WTC11 (cell line): Measurements from ENCODE around the gene BICD1. TPM values are rescaled to one million over a fixed set of nuclear protein-coding genes. Genes with fewer than 3 reads are reported as not detected.
A peak's percentile ranks its signal among the peaks of the same experiment; 100 is the strongest.

Experiments used
- ATAC-seq: fragments of 200-7000 bp; cut with Tn5 transposase; 2 replicates; pipeline ENCODE4 v1.10.0; 2021; ENCODE audit warnings: mild to moderate bottlenecking, moderate library complexity
- CTCF ChIA-PET: fragments of 300-600 bp; sonication (Branson Sonifier 250); formaldehyde crosslinking; loops from one replicate; lab custom pipeline; 2021; ENCODE audit warnings: antibody characterized with exemption; lab: Charles Lee
- POLR2A ChIA-PET: fragments of 350-600 bp; sonication (Branson Sonifier 250); formaldehyde crosslinking; loops from one replicate; lab custom pipeline; 2021; ENCODE audit warnings: antibody characterized with exemption; lab: Charles Lee
- DNase-seq: peaks from one replicate; pipeline ENCODE4 v3.0.0; 2021; ENCODE audit warnings: low spot score
- H3K27ac Mint-ChIP-seq: 2 replicates; pipeline ENCODE4 v1.8.0; 2021; ENCODE audit warnings: mixed read lengths
- H3K27me3 Mint-ChIP-seq: 2 replicates; pipeline ENCODE4 v1.8.0; 2021; ENCODE audit warnings: low read depth, mild to moderate bottlenecking, moderate library complexity, mixed read lengths
- H3K36me3 Mint-ChIP-seq: 2 replicates; pipeline ENCODE4 v1.8.0; 2021; ENCODE audit warnings: mixed read lengths
- H3K4me1 Mint-ChIP-seq: 2 replicates; pipeline ENCODE4 v1.8.0; 2022; ENCODE audit warnings: mixed read lengths
- H3K4me3 Mint-ChIP-seq: 2 replicates; pipeline ENCODE4 v1.8.0; 2021; ENCODE audit warnings: mild to moderate bottlenecking, moderate library complexity, mixed read lengths
- H3K9me3 Mint-ChIP-seq: 2 replicates; pipeline ENCODE4 v1.8.0; 2021; ENCODE audit warnings: mixed read lengths
- CBFB ChIP-seq: sonication (generic); formaldehyde crosslinking; IDR thresholded peaks from 2 replicates; pipeline ENCODE4 v1.8.1; 2022; ENCODE audit warnings: mild to moderate bottlenecking, low read depth, missing genetic modification reagents
- FOXJ3 ChIP-seq: sonication (generic); formaldehyde crosslinking; IDR thresholded peaks from 2 replicates; pipeline ENCODE4 v1.9.0; 2021; ENCODE audit warnings: missing genetic modification reagents, mild to moderate bottlenecking, borderline replicate concordance
- FOXP1 ChIP-seq: sonication (generic); formaldehyde crosslinking; IDR thresholded peaks from 2 replicates; pipeline ENCODE4 v1.8.0; 2022; ENCODE audit warnings: missing genetic modification reagents, mild to moderate bottlenecking, moderate library complexity, borderline replicate concordance
- FOXP4 ChIP-seq: sonication (generic); formaldehyde crosslinking; IDR thresholded peaks from 2 replicates; pipeline ENCODE4 v1.8.0; 2022; ENCODE audit warnings: mild to moderate bottlenecking, missing genetic modification reagents
- GTF2I ChIP-seq: fragments of 250-450 bp; sonication (Bioruptor Pico); conservative IDR thresholded peaks from 2 replicates; pipeline ENCODE4 v1.4.0; 2021; ENCODE audit warnings: mild to moderate bottlenecking
- HMGA2 ChIP-seq: fragments of 250-450 bp; sonication (Bioruptor Pico); IDR thresholded peaks from 2 replicates; pipeline ENCODE4 v1.4.0; 2021; ENCODE audit warnings: mild to moderate bottlenecking, moderate library complexity
- IRF1 ChIP-seq: sonication (generic); formaldehyde crosslinking; IDR thresholded peaks from 2 replicates; pipeline ENCODE4 v1.8.0; 2023; ENCODE audit warnings: missing genetic modification reagents
- MXD4 ChIP-seq: fragments of 250-450 bp; sonication (Bioruptor Pico); IDR thresholded peaks from 2 replicates; pipeline ENCODE4 v1.8.0; 2021; ENCODE audit warnings: mild to moderate bottlenecking, moderate library complexity, borderline replicate concordance
- NR1H2 ChIP-seq: sonication (generic); formaldehyde crosslinking; IDR thresholded peaks from 2 replicates; pipeline ENCODE4 v1.9.0; 2021; ENCODE audit warnings: mild to moderate bottlenecking, moderate library complexity, missing genetic modification reagents
- PRDM15 ChIP-seq: sonication (generic); formaldehyde crosslinking; IDR thresholded peaks from 2 replicates; pipeline ENCODE4 v1.8.0; 2022; ENCODE audit warnings: missing genetic modification reagents
- SMAD4 ChIP-seq: sonication (generic); formaldehyde crosslinking; IDR thresholded peaks from 2 replicates; pipeline ENCODE4 v1.8.0; 2022; ENCODE audit warnings: mild to moderate bottlenecking, missing genetic modification reagents
- SOX15 ChIP-seq: fragments of 250-450 bp; sonication (Bioruptor Pico); IDR thresholded peaks from 2 replicates; pipeline ENCODE4 v1.9.0; 2021; ENCODE audit warnings: mild to moderate bottlenecking
- STAT6 ChIP-seq: sonication (generic); formaldehyde crosslinking; conservative IDR thresholded peaks from 2 replicates; pipeline ENCODE4 v1.8.1; 2023; ENCODE audit warnings: mild to moderate bottlenecking, low read depth, missing genetic modification reagents, moderate library complexity
- TCF7 ChIP-seq: sonication (generic); formaldehyde crosslinking; IDR thresholded peaks from 2 replicates; pipeline ENCODE4 v1.8.0; 2022; ENCODE audit warnings: mild to moderate bottlenecking, low read depth, missing genetic modification reagents, moderate library complexity
- TEAD1 ChIP-seq: sonication (generic); formaldehyde crosslinking; IDR thresholded peaks from 2 replicates; pipeline ENCODE4 v1.8.0; 2022; ENCODE audit warnings: mild to moderate bottlenecking, missing genetic modification reagents
- ZBTB21 ChIP-seq: sonication (generic); formaldehyde crosslinking; IDR thresholded peaks from 2 replicates; pipeline ENCODE4 v1.8.1; 2023; ENCODE audit warnings: mild to moderate bottlenecking, missing genetic modification reagents, borderline replicate concordance
- ZMAT4 ChIP-seq: fragments of 250-450 bp; sonication (Bioruptor Pico); IDR thresholded peaks from 2 replicates; pipeline ENCODE4 v1.9.0; 2021; ENCODE audit warnings: mild to moderate bottlenecking
- ZNF219 ChIP-seq: sonication (generic); formaldehyde crosslinking; IDR thresholded peaks from 2 replicates; pipeline ENCODE4 v1.8.0; 2023; ENCODE audit warnings: missing genetic modification reagents, mild to moderate bottlenecking, borderline replicate concordance
- ZNF423 ChIP-seq: fragments of 250-450 bp; sonication (Bioruptor Pico); IDR thresholded peaks from 2 replicates; pipeline ENCODE4 v2.1.2; 2022; ENCODE audit warnings: mild to moderate bottlenecking, moderate library complexity
- ZNF512 ChIP-seq: sonication (generic); formaldehyde crosslinking; IDR thresholded peaks from 2 replicates; pipeline ENCODE4 v1.8.1; 2022; ENCODE audit warnings: missing genetic modification reagents, borderline replicate concordance
- total RNA-seq: library from RNA; stranded (reverse); gene quantifications from 3 replicates; pipeline ENCODE4 v1.2.3, GENCODE V29; 2021

Gene BICD1
- total RNA-seq, 1 experiment from 2014 or later, result 69.4 TPM

- CTCF ChIA-PET, result no interaction called here
These were observed 53.3 kb downstream of the BICD1 start for GRCh38 chr12:32159925-32160324.

GRCh38 chr12:32161058-32161457, 54.4 kb downstream of the BICD1 start:
- ChIA-PET POLR2A (no interaction called here), CTCF (no interaction called here)
- DNase-seq (no peak), ATAC-seq (no peak)
- H3K9me3 Mint-ChIP-seq, result no peaks in the 10 kb centered on the region
- peaks cover 34% of the 10 kb centered on the region for H3K4me1 Mint-ChIP-seq
- H3K27me3 Mint-ChIP-seq, result no peaks in the 10 kb centered on the region
- no peaks in the 10 kb centered on the region for H3K36me3 Mint-ChIP-seq
- TF ChIP-seq GTF2I (CRISPR knock-in tag), result no peak
- no peak for TF ChIP-seq ZNF423
- no peak for TF ChIP-seq HMGA2
- TF ChIP-seq TCF7 (CRISPR knock-in tag), result no peak
- no peak for TF ChIP-seq STAT6 (CRISPR knock-in tag)
- no peak for TF ChIP-seq FOXP1 (CRISPR knock-in tag)
- no peak for TF ChIP-seq ZBTB21 (CRISPR knock-in tag)
- no peak for TF ChIP-seq IRF1 (CRISPR knock-in tag)
- TF ChIP-seq ZNF512, result no peak
- no peak for TF ChIP-seq MXD4 (CRISPR knock-in tag)
- no peak for TF ChIP-seq SMAD4 (CRISPR knock-in tag)
- no peak for TF ChIP-seq ZNF219 (CRISPR knock-in tag)
- no peak for TF ChIP-seq SOX15
- TF ChIP-seq NR1H2 (CRISPR knock-in tag), result no peak
- no peak for TF ChIP-seq ZMAT4
- no peak for TF ChIP-seq FOXJ3 (CRISPR knock-in tag)
- 0 out of 2 replicates have a peak overlapping the region, but pooled peaks have one; percentile 1 for H3K27ac Mint-ChIP-seq
- no peak overlapping the region for H3K4me3 Mint-ChIP-seq

More at GRCh38 chr12:32159925-32160324, 53.3 kb downstream of the BICD1 start:
- no peak for ATAC-seq
- POLR2A ChIA-PET, result no interaction called here
- no peaks in the 10 kb centered on the region for H3K36me3 Mint-ChIP-seq
- TF ChIP-seq SOX15, result no peak
- TF ChIP-seq, all 79 proteins: peak for 0
- Mint-ChIP-seq H3K4me1 (peaks cover 45% of the 10 kb centered on the region), H3K27me3 (no peaks in the 10 kb centered on the region), H3K9me3 (no peaks in the 10 kb centered on the region), H3K27ac (peak overlapping the region; percentile 25; the same call in 1 of the 2 replicates), H3K4me3 (no peak overlapping the region)
- DNase-seq, result no peak

GRCh38 chr12:32163596-32163995, 56.9 kb downstream of the BICD1 start:
- ChIA-PET POLR2A (interaction anchor here (0.5 to 0.6 kb wide), 2 partner anchors 40 to 375 kb away, joined by 3 to 8 read pairs; no protein-coding TSS in a partner anchor), CTCF (no interaction called here)
- Mint-ChIP-seq H3K9me3 (no peaks in the 10 kb centered on the region), H3K4me1 (peaks cover 20% of the 10 kb centered on the region), H3K27ac (peak overlapping the region; percentile 75; the same call in 1 of the 2 replicates), H3K27me3 (no peaks in the 10 kb centered on the region), H3K36me3 (no peaks in the 10 kb centered on the region), H3K4me3 (no peak overlapping the region)
- no peak for DNase-seq
- ATAC-seq, result no peak
- TF ChIP-seq CBFB (no peak), PRDM15 (CRISPR knock-in tag) (no peak), FOXP4 (CRISPR knock-in tag) (no peak), TEAD1 (CRISPR knock-in tag) (no peak), ZNF219 (CRISPR knock-in tag) (no peak)
